GM13976 (cell line): ENCODE data around the gene METRN.

Source experiments
- DNase-seq: peaks from one replicate; pipeline ENCODE4 v3.0.0; 2012; ENCODE audit warnings: low spot score
- in situ Hi-C: fragments of 300-500 bp; cut with MboI; formaldehyde crosslinking; loops from one replicate; pipeline ENCODE4 v1.12.0; 2022; ENCODE audit warnings: low sequenced_read_pairs, mixed read lengths, inconsistent platforms; ENCODE audit not compliant: unreplicated experiment
- TF ChIP-seq, protein P1 (sequence below): IDR thresholded peaks from 2 replicates; pipeline ENCODE4 v1.5.1; 2012; ENCODE audit warnings: borderline replicate concordance, mild to moderate bottlenecking; ENCODE audit not compliant: insufficient read depth; ENCODE audit errors: extremely low read depth, missing control alignments, control extremely low read depth

The METRN gene

GRCh38 chr16:674214-674881, 40.6 kb upstream of the METRN start:
- in situ Hi-C loops, result no loop called here
- TF ChIP-seq, protein P1, sequence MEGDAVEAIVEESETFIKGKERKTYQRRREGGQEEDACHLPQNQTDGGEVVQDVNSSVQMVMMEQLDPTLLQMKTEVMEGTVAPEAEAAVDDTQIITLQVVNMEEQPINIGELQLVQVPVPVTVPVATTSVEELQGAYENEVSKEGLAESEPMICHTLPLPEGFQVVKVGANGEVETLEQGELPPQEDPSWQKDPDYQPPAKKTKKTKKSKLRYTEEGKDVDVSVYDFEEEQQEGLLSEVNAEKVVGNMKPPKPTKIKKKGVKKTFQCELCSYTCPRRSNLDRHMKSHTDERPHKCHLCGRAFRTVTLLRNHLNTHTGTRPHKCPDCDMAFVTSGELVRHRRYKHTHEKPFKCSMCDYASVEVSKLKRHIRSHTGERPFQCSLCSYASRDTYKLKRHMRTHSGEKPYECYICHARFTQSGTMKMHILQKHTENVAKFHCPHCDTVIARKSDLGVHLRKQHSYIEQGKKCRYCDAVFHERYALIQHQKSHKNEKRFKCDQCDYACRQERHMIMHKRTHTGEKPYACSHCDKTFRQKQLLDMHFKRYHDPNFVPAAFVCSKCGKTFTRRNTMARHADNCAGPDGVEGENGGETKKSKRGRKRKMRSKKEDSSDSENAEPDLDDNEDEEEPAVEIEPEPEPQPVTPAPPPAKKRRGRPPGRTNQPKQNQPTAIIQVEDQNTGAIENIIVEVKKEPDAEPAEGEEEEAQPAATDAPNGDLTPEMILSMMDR, result no peak

GRCh38 chr16:674968-675883, 39.7 kb upstream of the METRN start, which contains the start of gene RHBDL1:
RHBDL1 (plus strand) TSS chr16:675671; CDS start chr16:675791, 120 bp downstream.
- in situ Hi-C loops, result no loop called here
- DNase-seq, result no peak
- TF ChIP-seq, protein P1, result no peak

More at GRCh38 chr16:674214-674881, 40.6 kb upstream of the METRN start:
- no peak for DNase-seq

DNA sequence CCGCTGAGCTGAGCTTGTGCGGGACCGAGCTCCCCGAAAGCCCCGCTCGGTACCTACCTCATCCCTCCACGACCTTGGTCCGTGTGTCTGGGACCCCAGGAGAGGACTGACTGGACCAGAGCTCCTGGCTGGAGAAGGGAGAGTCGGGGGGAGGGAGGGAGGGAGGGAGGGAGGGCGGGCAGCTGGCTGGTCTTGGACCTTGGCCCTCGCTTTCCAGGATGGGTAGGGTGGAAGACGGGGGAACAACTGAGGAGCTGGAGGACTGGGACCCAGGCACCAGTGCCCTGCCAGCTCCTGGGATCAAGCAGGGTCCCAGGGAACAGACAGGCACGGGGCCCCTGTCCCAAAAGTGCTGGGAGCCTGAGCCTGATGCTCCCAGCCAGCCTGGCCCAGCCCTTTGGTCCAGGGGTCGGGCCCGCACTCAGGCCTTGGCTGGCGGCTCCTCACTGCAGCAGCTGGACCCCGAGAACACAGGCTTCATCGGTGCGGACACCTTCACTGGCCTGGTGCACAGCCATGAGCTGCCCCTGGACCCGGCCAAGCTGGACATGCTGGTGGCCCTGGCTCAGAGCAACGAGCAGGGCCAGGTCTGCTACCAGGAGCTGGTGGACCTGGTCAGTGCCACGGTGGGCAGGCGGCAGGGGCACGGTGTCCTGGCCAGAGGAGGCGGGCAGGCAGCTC, 38.9 kb upstream of the METRN start:
- in situ Hi-C loops, result no loop called here
- no peak for DNase-seq
- TF ChIP-seq, protein P1, result no peak

GRCh38 chr16:676565-676902, 38.4 kb upstream of the METRN start:
- DNase-seq, result no peak
- in situ Hi-C loops, result no loop called here
- TF ChIP-seq, protein P1, result no peak

GRCh38 chr16:676913-677312, 38.0 kb upstream of the METRN start:
- in situ Hi-C loops, result no loop called here
- DNase-seq, result no peak
- TF ChIP-seq, protein P1, result no peak
